GM12801 (cell line): ENCODE measurements around the gene MYO1C.

Experiments used
- TF ChIP-seq, protein P1 (sequence below): IDR thresholded peaks from one replicate; pipeline ENCODE4 v1.5.1; 2011; ENCODE audit warnings: control low read depth; ENCODE audit not compliant: insufficient read length; ENCODE audit errors: extremely low read depth

Gene MYO1C

GRCh38 chr17:1461198-1461944, 31.1 kb downstream of the MYO1C start:
- TF ChIP-seq, protein P1, sequence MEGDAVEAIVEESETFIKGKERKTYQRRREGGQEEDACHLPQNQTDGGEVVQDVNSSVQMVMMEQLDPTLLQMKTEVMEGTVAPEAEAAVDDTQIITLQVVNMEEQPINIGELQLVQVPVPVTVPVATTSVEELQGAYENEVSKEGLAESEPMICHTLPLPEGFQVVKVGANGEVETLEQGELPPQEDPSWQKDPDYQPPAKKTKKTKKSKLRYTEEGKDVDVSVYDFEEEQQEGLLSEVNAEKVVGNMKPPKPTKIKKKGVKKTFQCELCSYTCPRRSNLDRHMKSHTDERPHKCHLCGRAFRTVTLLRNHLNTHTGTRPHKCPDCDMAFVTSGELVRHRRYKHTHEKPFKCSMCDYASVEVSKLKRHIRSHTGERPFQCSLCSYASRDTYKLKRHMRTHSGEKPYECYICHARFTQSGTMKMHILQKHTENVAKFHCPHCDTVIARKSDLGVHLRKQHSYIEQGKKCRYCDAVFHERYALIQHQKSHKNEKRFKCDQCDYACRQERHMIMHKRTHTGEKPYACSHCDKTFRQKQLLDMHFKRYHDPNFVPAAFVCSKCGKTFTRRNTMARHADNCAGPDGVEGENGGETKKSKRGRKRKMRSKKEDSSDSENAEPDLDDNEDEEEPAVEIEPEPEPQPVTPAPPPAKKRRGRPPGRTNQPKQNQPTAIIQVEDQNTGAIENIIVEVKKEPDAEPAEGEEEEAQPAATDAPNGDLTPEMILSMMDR = no peak

DNA sequence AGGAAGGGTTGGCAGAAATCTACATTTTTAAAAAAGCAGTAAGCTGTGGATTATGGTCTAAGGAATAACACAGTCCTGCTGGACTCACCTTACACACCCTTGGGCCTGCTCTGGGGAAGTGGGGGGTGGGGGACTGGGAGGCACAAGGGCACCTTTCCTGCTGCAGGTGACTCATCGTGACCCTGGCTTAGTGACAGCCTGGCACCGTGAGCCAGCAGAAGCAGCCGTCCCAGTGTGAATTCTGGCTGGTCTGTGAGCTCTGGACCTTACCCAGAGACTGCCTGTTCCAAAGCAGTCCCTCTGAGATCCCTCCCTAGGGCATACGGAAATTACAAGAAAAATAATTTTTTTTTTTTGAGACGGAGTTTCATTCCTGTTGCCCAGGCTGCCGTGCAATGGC, 32.3 kb downstream of the MYO1C start:
- TF ChIP-seq, protein P1 = no peak

DNA sequence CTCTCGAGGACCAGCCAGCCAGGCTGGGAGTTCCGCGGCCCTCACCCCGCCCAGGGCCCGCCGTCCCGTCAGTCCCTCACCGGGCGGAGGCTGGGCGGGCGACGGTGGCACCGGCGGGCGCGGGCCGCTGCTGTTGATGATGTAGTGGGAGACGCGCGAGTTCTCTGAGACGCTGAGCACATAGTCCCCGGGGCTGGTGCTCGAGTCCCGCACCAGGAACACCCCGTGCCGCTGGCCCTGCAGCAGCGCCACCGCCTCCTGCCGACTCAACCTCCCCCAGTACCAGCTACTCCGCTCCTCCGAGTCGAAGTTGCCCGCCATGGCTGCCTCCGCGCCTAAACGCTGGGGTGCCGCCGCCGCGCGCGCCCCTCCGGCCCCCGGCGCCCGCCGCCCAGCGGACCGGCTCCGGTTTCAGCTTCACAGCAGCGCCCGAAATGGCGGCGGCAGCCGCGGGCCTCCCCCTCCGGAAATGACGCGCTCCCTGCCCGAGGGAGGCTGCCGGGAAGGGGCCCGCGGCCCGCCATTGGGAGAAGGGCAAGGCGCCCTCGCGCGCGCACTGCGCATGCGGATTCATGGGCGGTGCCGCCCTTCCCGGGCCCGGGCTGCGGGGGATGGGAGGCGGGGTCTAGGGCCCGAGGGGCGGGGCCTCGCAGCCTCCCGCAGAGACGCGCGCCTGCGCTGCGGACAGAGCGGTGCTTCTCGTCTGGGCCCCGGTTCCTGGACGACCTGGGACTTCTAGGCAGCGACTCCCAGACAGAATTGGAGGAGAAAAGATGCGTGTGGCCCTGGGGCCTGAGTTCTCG, 36.5 kb downstream of the MYO1C start, which contains the start of gene CRK:
Gene CRK (minus strand): TSS at position 436 of the 803 bp plus-strand sequence. CDS start 115 bp downstream, at position 321.
- TF ChIP-seq, protein P1 = no peak

DNA sequence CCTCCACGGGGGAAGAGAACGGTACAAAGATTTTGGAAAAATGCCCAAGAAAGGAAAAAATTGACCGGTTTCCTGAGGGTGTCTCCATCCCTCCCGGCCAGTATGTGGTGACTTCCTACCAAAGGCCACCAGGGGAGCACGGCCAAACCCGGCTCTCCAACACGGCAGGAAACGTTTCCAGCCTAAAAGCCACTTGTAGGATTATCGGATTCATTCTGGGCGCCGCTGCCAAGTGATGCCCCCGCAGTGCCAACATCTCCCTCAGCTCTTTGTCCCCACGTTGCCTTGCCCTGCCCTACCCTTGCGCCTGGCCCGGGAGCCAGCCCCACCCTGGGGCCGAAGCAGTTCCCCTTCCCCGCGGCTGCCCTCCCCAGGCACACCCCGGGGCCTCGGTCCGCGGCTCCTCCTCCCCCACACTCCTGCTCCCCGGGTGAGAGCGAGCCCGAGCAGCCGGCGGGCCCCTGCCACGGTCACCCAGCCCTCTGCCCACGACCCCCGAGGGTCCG, 37.1 kb downstream of the MYO1C start:
- TF ChIP-seq, protein P1 = no peak

DNA sequence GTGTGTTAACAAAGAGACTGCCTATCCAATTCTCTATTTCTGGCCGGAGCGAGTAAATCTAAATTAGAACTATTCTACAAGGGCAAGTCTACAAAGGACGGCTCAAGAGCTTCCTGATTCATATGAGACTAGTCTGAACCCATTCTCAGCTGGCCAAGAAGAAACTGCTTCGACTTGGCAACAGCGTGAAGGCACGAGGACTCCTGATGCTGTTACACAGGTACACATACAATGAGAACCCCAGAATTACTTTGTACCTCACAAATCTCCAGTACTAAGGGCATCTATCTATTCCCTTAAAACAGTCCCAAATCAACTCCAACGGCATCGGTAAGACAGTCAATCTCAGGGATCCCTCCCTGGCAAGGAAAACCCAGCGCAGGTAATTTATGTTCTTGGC, 37.9 kb downstream of the MYO1C start:
- TF ChIP-seq, protein P1 = no peak

DNA sequence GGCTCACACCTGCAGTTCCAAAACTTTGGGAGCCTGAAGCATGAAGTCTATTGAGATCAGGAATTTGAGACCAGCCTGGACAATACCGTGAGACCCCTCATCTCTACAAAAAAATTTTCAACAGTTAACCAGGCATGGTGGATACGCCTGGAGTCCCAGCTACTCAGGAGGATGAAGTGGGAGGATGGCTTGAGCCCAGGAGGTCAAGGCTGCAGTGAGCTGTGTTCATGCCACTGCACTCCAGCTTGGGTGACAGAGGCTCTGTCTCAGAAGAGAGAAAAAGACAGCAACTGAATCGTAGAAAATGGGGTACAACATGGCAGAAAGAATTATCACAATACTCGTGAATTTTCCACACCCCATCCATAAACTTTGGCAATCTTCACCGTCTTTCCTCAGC, 39.6 kb downstream of the MYO1C start:
- TF ChIP-seq, protein P1 = no peak

DNA sequence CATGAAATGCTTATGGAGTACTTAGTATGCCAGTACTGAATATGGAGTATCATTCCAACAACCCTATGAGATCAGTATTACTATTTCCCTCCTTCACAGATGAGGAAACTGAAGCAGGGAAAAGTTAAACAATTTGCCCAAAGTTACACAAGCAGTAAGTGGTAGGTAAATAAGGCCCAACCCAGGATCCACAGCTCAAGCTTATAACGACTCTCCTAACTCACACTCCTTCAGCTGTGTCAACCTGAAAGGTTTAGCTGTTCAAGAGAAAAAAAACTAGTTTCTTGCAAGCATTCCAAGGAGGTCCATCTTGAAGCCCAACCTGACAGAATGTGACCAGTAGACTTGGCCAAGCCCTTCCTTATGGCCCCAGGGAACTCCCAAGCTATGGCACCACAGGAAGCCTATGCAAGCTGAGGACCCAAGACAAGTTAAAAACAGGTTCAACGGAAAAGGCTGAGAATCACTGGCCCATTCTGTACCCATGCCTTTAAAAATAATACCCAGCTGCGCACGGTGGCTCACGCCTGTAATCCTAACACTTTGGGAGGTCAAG, 43.0 kb downstream of the MYO1C start:
- TF ChIP-seq, protein P1 = no peak
